ENCODE results near the gene TANGO2.

Gene TANGO2

GRCh38 chr22:20039683-20040325, 18.9 kb downstream of the TANGO2 start:
- Histone ChIP-seq H3K36me3 (no peaks in the 10 kb centered on the region), H3K4me3 (ENCODE audit: low read depth, low read length) (no peak overlapping the region), H3K27ac (no peak overlapping the region), H3K9me3 (ENCODE audit: severe bottlenecking) (no peaks in the 10 kb centered on the region), H3K27me3 (ENCODE audit: insufficient read depth, low read depth, severe bottlenecking) (no peaks in the 10 kb centered on the region)
- TF ChIP-seq CTCF (IDR thresholded peaks at IDR 0.05; ENCODE audit: low read depth, low read length), result no peak
- no peak for DNase-seq

- no peaks in the 10 kb centered on the region for H3K36me3 ChIP-seq
- no peak overlapping the region for H3K4me3 ChIP-seq (ENCODE audit: low read depth, low read length)
- no peaks in the 10 kb centered on the region for H3K27me3 ChIP-seq (ENCODE audit: insufficient read depth, low read depth, severe bottlenecking)
- TF ChIP-seq CTCF (IDR thresholded peaks at IDR 0.05; ENCODE audit: low read depth, low read length), result no peak
- no peak overlapping the region for H3K27ac ChIP-seq
- H3K9me3 ChIP-seq (ENCODE audit: severe bottlenecking), result no peaks in the 10 kb centered on the region
- DNase-seq, result no peak
Observed at GRCh38 chr22:20040327-20041200, 19.7 kb downstream of the TANGO2 start.

GRCh38 chr22:20043057-20043996, 22.4 kb downstream of the TANGO2 start:
- no peak for DNase-seq
- TF ChIP-seq CTCF (IDR thresholded peaks at IDR 0.05; ENCODE audit: low read depth, low read length), result no peak
- H3K9me3 ChIP-seq (ENCODE audit: severe bottlenecking), result no peaks in the 10 kb centered on the region
- H3K27me3 ChIP-seq (ENCODE audit: insufficient read depth, low read depth, severe bottlenecking), result no peaks in the 10 kb centered on the region
- no peak overlapping the region for H3K27ac ChIP-seq
- no peaks in the 10 kb centered on the region for H3K36me3 ChIP-seq
- no peak overlapping the region for H3K4me3 ChIP-seq (ENCODE audit: low read depth, low read length)

- Histone ChIP-seq H3K4me3 (ENCODE audit: low read depth, low read length) (no peak overlapping the region), H3K36me3 (no peaks in the 10 kb centered on the region), H3K9me3 (ENCODE audit: severe bottlenecking) (no peaks in the 10 kb centered on the region), H3K27me3 (ENCODE audit: insufficient read depth, low read depth, severe bottlenecking) (no peaks in the 10 kb centered on the region), H3K27ac (no peak overlapping the region)
- DNase-seq, result no peak
- TF ChIP-seq CTCF (IDR thresholded peaks at IDR 0.05; ENCODE audit: low read depth, low read length), result no peak
Observed at GRCh38 chr22:20043997-20044342, 23.1 kb downstream of the TANGO2 start.

- no peaks in the 10 kb centered on the region for H3K9me3 ChIP-seq (ENCODE audit: severe bottlenecking)
- H3K4me3 ChIP-seq (ENCODE audit: low read depth, low read length), result no peak overlapping the region
- no peak for DNase-seq
- H3K27me3 ChIP-seq (ENCODE audit: insufficient read depth, low read depth, severe bottlenecking), result no peaks in the 10 kb centered on the region
- no peaks in the 10 kb centered on the region for H3K36me3 ChIP-seq
- no peak overlapping the region for H3K27ac ChIP-seq
- no peak for TF ChIP-seq CTCF (IDR thresholded peaks at IDR 0.05; ENCODE audit: low read depth, low read length)
Observed at GRCh38 chr22:20044495-20045151, 23.7 kb downstream of the TANGO2 start.
